IMR-90 (cell line): ENCODE measurements around the gene ICAM5. TPM values are rescaled to one million over a fixed set of nuclear protein-coding genes. Genes with fewer than 3 reads are reported as not detected.

Experiments
- ATAC-seq: fragments of 200-7000 bp; cut with Tn5 transposase; 2 replicates; pipeline ENCODE4 v1.9.1; 2020; ENCODE audit warnings: low read depth, mild to moderate bottlenecking, moderate library complexity
- BruUV-seq: library from RNA; stranded (reverse); fragments of 400-500 nt; replicated peaks from 2 replicates; lab custom pipeline; 2021; lab: Mats Ljungman, UMichigan
- CTCF ChIA-PET: fragments of 300-600 bp; formaldehyde crosslinking; extraction: SDS; loops from one replicate; lab custom pipeline; 2021; ENCODE audit warnings: antibody characterized with exemption; lab: Yijun Ruan, JAX
- POLR2A ChIA-PET: fragments of 300-600 bp; sonication (Branson Sonifier 250); formaldehyde crosslinking; loops from one replicate; lab custom pipeline; 2022; ENCODE audit warnings: antibody characterized with exemption; ENCODE audit not compliant: unreplicated experiment; lab: Charles Lee
- DNase-seq: peaks from one replicate; pipeline ENCODE4 v3.0.0; 2013
- H2AFZ ChIP-seq: replicated peaks from 2 replicates; pipeline ENCODE3; 2013; ENCODE audit warnings: low read length, mild to moderate bottlenecking; ENCODE audit not compliant: poor library complexity
- H2AK5ac ChIP-seq: 2 replicates; pipeline ENCODE4 v1.6.1; 2013; ENCODE audit warnings: low read depth, low read length, inconsistent platforms
- H2AK9ac ChIP-seq: replicated peaks from 2 replicates; pipeline ENCODE3; 2013; ENCODE audit warnings: mild to moderate bottlenecking, low read depth, low read length, moderate library complexity; ENCODE audit not compliant: poor library complexity
- H2BK120ac ChIP-seq: 2 replicates; pipeline ENCODE4 v1.6.1; 2013; ENCODE audit warnings: low read depth, low read length, inconsistent platforms
- H2BK15ac ChIP-seq: 3 replicates; pipeline ENCODE4 v1.6.1; 2013; ENCODE audit warnings: low read depth, low read length, inconsistent platforms
- H2BK20ac ChIP-seq: 2 replicates; pipeline ENCODE4 v1.6.1; 2013; ENCODE audit warnings: low read depth, mild to moderate bottlenecking, inconsistent platforms, low read length, moderate library complexity
- H2BK5ac ChIP-seq: 2 replicates; pipeline ENCODE4 v1.6.1; 2013; ENCODE audit warnings: mild to moderate bottlenecking, low read depth, low read length, inconsistent platforms; ENCODE audit not compliant: poor library complexity, severe bottlenecking
- H3K14ac ChIP-seq: replicated peaks from 2 replicates; pipeline ENCODE4 v1.6.1; 2013; ENCODE audit warnings: low read depth, low read length, inconsistent platforms
- H3K18ac ChIP-seq: 2 replicates; pipeline ENCODE4 v1.6.1; 2013; ENCODE audit warnings: low read depth, low read length, control low read depth
- H3K23ac ChIP-seq: 2 replicates; pipeline ENCODE4 v1.6.1; 2013; ENCODE audit warnings: low read depth, low read length, inconsistent platforms
- H3K27ac ChIP-seq: 2 replicates; pipeline ENCODE4 v1.5.1; 2013; ENCODE audit warnings: mild to moderate bottlenecking, control low read depth, low read length; ENCODE audit not compliant: insufficient read depth
- H3K27me3 ChIP-seq: 2 replicates; pipeline ENCODE4 v1.6.1; 2013; ENCODE audit warnings: low read length; ENCODE audit not compliant: control insufficient read depth, insufficient read depth
- H3K36me3 ChIP-seq: 2 replicates; pipeline ENCODE4 v1.6.1; 2013; ENCODE audit warnings: low read length, mixed read lengths; ENCODE audit not compliant: control insufficient read depth, insufficient read depth
- H3K4ac ChIP-seq: 2 replicates; pipeline ENCODE4 v1.6.1; 2013; ENCODE audit warnings: low read depth, low read length, inconsistent platforms
- H3K4me1 ChIP-seq: 2 replicates; pipeline ENCODE4 v1.6.1; 2013; ENCODE audit warnings: low read length, mixed read lengths; ENCODE audit not compliant: control insufficient read depth, insufficient read depth
- H3K4me2 ChIP-seq: 2 replicates; pipeline ENCODE4 v1.6.1; 2013; ENCODE audit warnings: low read depth, mild to moderate bottlenecking, control low read depth, low read length, moderate library complexity
- H3K4me3 ChIP-seq: 2 replicates; pipeline ENCODE4 v1.5.1; 2013; ENCODE audit warnings: low read depth, mild to moderate bottlenecking, control low read depth, low read length, moderate library complexity; ENCODE audit not compliant: insufficient read depth
- H3K56ac ChIP-seq: 2 replicates; pipeline ENCODE4 v1.6.1; 2013; ENCODE audit warnings: low read length, inconsistent platforms; ENCODE audit not compliant: insufficient read depth; ENCODE audit errors: extremely low read depth
- H3K79me1 ChIP-seq, 2 experiments: 2 replicates each; pipeline ENCODE4 v1.6.1; 2013; ENCODE audit warnings: low read length in 2 of 2, inconsistent platforms in 1 of 2, low read depth in 1 of 2
- H3K9ac ChIP-seq: 2 replicates; pipeline ENCODE4 v1.6.1; 2013; ENCODE audit warnings: low read depth, low read length, control low read depth
- H3K9me1 ChIP-seq: 2 replicates; pipeline ENCODE4 v1.6.1; 2013; ENCODE audit warnings: low read length, inconsistent platforms; ENCODE audit not compliant: insufficient read depth
- H3K9me3 ChIP-seq: 2 replicates; pipeline ENCODE4 v1.6.1; 2013; ENCODE audit warnings: low read length; ENCODE audit not compliant: control insufficient read depth, insufficient read depth
- H4K20me1 ChIP-seq: 2 replicates; pipeline ENCODE4 v1.6.1; 2013; ENCODE audit warnings: low read length, inconsistent platforms; ENCODE audit not compliant: insufficient read depth
- H4K5ac ChIP-seq: 2 replicates; pipeline ENCODE4 v1.6.1; 2013; ENCODE audit warnings: mild to moderate bottlenecking, low read depth, low read length, control low read depth
- H4K8ac ChIP-seq, 2 experiments: 2 replicates each; pipeline ENCODE4 v1.6.1; 2013; ENCODE audit warnings: low read depth in 2 of 2, low read length in 2 of 2, control low read depth in 1 of 2, inconsistent platforms in 1 of 2
- H4K91ac ChIP-seq: 2 replicates; pipeline ENCODE4 v1.6.1; 2013; ENCODE audit warnings: low read depth, low read length, inconsistent platforms; ENCODE audit not compliant: insufficient read depth
- BHLHE40 ChIP-seq: fragments of 150-350 bp; IDR thresholded peaks from 2 replicates; pipeline ENCODE4 v1.6.1; 2016; ENCODE audit warnings: mild to moderate bottlenecking, low read depth, low read length
- CEBPB ChIP-seq: IDR thresholded peaks from 2 replicates; pipeline ENCODE4 v1.6.1; 2012; ENCODE audit warnings: low read depth, low read length, improper control_type of control experiment
- CHD1 ChIP-seq: IDR thresholded peaks from 2 replicates; pipeline ENCODE4 v1.6.1; 2012; ENCODE audit warnings: low read depth, low read length, improper control_type of control experiment
- CTCF ChIP-seq: conservative IDR thresholded peaks from 2 replicates; pipeline ENCODE4 v1.5.1; 2012; ENCODE audit warnings: mild to moderate bottlenecking, low read depth, low read length, improper control_type of control experiment
- ELK1 ChIP-seq: fragments of 150-350 bp; IDR thresholded peaks from 2 replicates; pipeline ENCODE4 v1.6.1; 2016; ENCODE audit warnings: low read depth, mild to moderate bottlenecking, low read length, moderate library complexity, borderline replicate concordance
- FOS ChIP-seq: fragments of 150-350 bp; IDR thresholded peaks from 2 replicates; pipeline ENCODE4 v1.6.1; 2016; ENCODE audit warnings: low read depth, low read length
- MAFK ChIP-seq: IDR thresholded peaks from 2 replicates; pipeline ENCODE4 v1.6.1; 2012; ENCODE audit warnings: low read depth, low read length, improper control_type of control experiment
- MAZ ChIP-seq: IDR thresholded peaks from 2 replicates; pipeline ENCODE4 v1.6.1; 2012; ENCODE audit warnings: low read depth, mild to moderate bottlenecking, low read length, improper control_type of control experiment, moderate library complexity, borderline replicate concordance
- MXI1 ChIP-seq: IDR thresholded peaks from 2 replicates; pipeline ENCODE4 v1.6.1; 2012; ENCODE audit warnings: low read depth, mild to moderate bottlenecking, low read length, moderate library complexity, borderline replicate concordance
- NFE2L2 ChIP-seq: fragments of 150-350 bp; IDR thresholded peaks from 2 replicates; pipeline ENCODE4 v1.6.1; 2016; ENCODE audit warnings: low read depth, mild to moderate bottlenecking, low read length
- POLR2A ChIP-seq: IDR thresholded peaks from 2 replicates; pipeline ENCODE4 v1.6.1; 2012; ENCODE audit warnings: mild to moderate bottlenecking, low read depth, low read length
- RAD21 ChIP-seq: IDR thresholded peaks from 2 replicates; pipeline ENCODE4 v1.6.1; 2012; ENCODE audit warnings: low read length, improper control_type of control experiment
- RCOR1 ChIP-seq: IDR thresholded peaks from 2 replicates; pipeline ENCODE4 v1.6.1; 2012; ENCODE audit warnings: mild to moderate bottlenecking, low read length, improper control_type of control experiment; ENCODE audit not compliant: insufficient replicate concordance
- RFX5 ChIP-seq: IDR thresholded peaks from 2 replicates; pipeline ENCODE4 v1.8.0; 2012; ENCODE audit warnings: low read depth, mild to moderate bottlenecking, low read length, moderate library complexity
- SMC3 ChIP-seq: fragments of 150-350 bp; IDR thresholded peaks from 2 replicates; pipeline ENCODE4 v1.6.1; 2016; ENCODE audit warnings: low read depth, mild to moderate bottlenecking, antibody characterized with exemption, low read length, moderate library complexity
- USF2 ChIP-seq: fragments of 150-350 bp; IDR thresholded peaks from 2 replicates; pipeline ENCODE4 v1.6.1; 2017; ENCODE audit warnings: mild to moderate bottlenecking, antibody characterized with exemption, low read length, low read depth
- WGBS, 2 experiments: methylation state at CpG; one replicate each; pipeline versions ENCODE4 v1.1.5 to v1.1.7; 2013; ENCODE audit warnings: missing lambda C conversion rate in 2 of 2; ENCODE audit not compliant: insufficient read length in 1 of 2; ENCODE audit errors: extremely low coverage in 2 of 2; 5-methylcytosine and 5-hydroxymethylcytosine counted together
- dilution Hi-C: fragments of 300-500 bp; cut with HindIII; formaldehyde crosslinking; loops from one replicate; pipeline ENCODE4 v1.14.3; 2018; ENCODE audit warnings: low sequenced_read_pairs; ENCODE audit not compliant: unreplicated experiment
- in situ Hi-C: fragments of 300-500 bp; cut with MboI; formaldehyde crosslinking; loops from 3 replicates; pipeline ENCODE4 v1.14.3; 2019; ENCODE audit warnings: low sequenced_read_pairs, inconsistent platforms, mixed read lengths
- intact Hi-C: fragments of 100-400 bp; cut with micrococcal nuclease; formaldehyde crosslinking; loops from 2 replicates; pipeline ENCODE4 v1.10.0; 2022
- polyA plus RNA-seq, 3 experiments: library from polyadenylated mRNA; depleted of rRNA; stranded (reverse); fragments of >200 nt; gene quantifications; 2 replicates each; pipeline ENCODE4 v1.2.3, GENCODE V29; 2012; ENCODE audit warnings: low replicate concordance in 1 of 3
- total RNA-seq: library from RNA; depleted of rRNA; stranded (reverse); fragments of >200 nt; gene quantifications from 2 replicates; pipeline ENCODE4 v1.2.3, GENCODE V29; 2012

ICAM5 gene
- total and polyA plus RNA-seq, 2 of the 4 experiments (the other 2 are of a cell fraction) = 3.0 to 23.9 TPM

- H2AK5ac ChIP-seq = no peak overlapping the region
- WGBS, 2 experiments = 66% methylated on average over 4 of the region's 6 CpGs; no CpG with 5 or more reads in 1 of the 2 experiments
- no peak overlapping the region for H2AFZ ChIP-seq
- CTCF ChIA-PET = interaction anchor here (0.6 to 1.8 kb wide), 2 partner anchors 121 to 122 kb away, joined by 3 to 12 read pairs; no protein-coding TSS in a partner anchor
- no peak overlapping the region for H3K23ac ChIP-seq
- no peak overlapping the region for H3K9ac ChIP-seq
- intact Hi-C loops = loop anchor here (2.0 kb wide), 1 partner anchor 67 kb away; no protein-coding TSS in a partner anchor
- H4K20me1 ChIP-seq = no peaks in the 10 kb centered on the region
- no peak overlapping the region for H2BK15ac ChIP-seq
- H3K36me3 ChIP-seq = no peaks in the 10 kb centered on the region
- no peak overlapping the region for H2BK120ac ChIP-seq
- no peaks in the 10 kb centered on the region for H3K9me3 ChIP-seq
- H2BK5ac ChIP-seq = no peak overlapping the region
- peaks cover 3% of the 10 kb centered on the region; the same call in 1 of the 2 replicates for H3K4me1 ChIP-seq
- in situ Hi-C loops = no loop called here
- TF ChIP-seq NFE2L2 (no peak), BHLHE40 (no peak), RAD21 (no peak), RCOR1 (no peak), RFX5 (no peak), MXI1 (no peak), POLR2A (no peak), MAFK (no peak), FOS (no peak), CHD1 (no peak), USF2 (no peak), ELK1 (no peak), SMC3 (no peak), CEBPB (no peak), CTCF (no peak), MAZ (no peak)
- DNase-seq = no peak
- H4K5ac ChIP-seq = no peak overlapping the region
- no peak overlapping the region for H3K14ac ChIP-seq
- dilution Hi-C loops = no loop called here
- no peak overlapping the region for H3K4ac ChIP-seq
- H4K91ac ChIP-seq = no peak overlapping the region
- H4K8ac ChIP-seq = no peak overlapping the region
- H3K27me3 ChIP-seq = no peaks in the 10 kb centered on the region; the same call in 1 of the 2 replicates
- H3K4me3 ChIP-seq = no peak overlapping the region
- H2AK9ac ChIP-seq = no peak overlapping the region
- BruUV-seq = no TSS peak
- H3K27ac ChIP-seq = no peak overlapping the region
- H3K79me1 ChIP-seq = 0 out of 4 replicates have a peak, but pooled peaks cover 0 to 6% of the 10 kb centered on the region in 2 experiments
- H3K18ac ChIP-seq = no peak overlapping the region
- POLR2A ChIA-PET = no interaction called here
- H3K56ac ChIP-seq = no peak overlapping the region
- no peak overlapping the region for H3K4me2 ChIP-seq
- ATAC-seq = no peak
- no peak overlapping the region for H2BK20ac ChIP-seq
- no peaks in the 10 kb centered on the region for H3K9me1 ChIP-seq
Observed at GRCh38 chr19:10268071-10268470, 21.7 kb upstream of the ICAM5 start.
